Neuronal stem cell (in vitro differentiated cells): ENCODE results near the gene SCYL3. TPM values are rescaled to one million over a fixed set of nuclear protein-coding genes. Genes with fewer than 3 reads are reported as not detected.

Experiments used
- DNase-seq: peaks from one replicate; pipeline ENCODE4 v3.0.0-alpha.2; 2013; ENCODE audit warnings: low spot score
- H2AFZ ChIP-seq: one replicate; pipeline ENCODE4 v1.6.1; 2013; ENCODE audit warnings: mild to moderate bottlenecking, low read length, inconsistent platforms
- H2AK5ac ChIP-seq: 2 replicates; pipeline ENCODE4 v1.6.1; 2013; ENCODE audit warnings: low read depth, mild to moderate bottlenecking, inconsistent platforms, low read length, moderate library complexity, mixed read lengths
- H2BK120ac ChIP-seq: 2 replicates; pipeline ENCODE4 v1.6.1; 2013; ENCODE audit warnings: low read depth, mild to moderate bottlenecking, inconsistent platforms, low read length, moderate library complexity, mixed read lengths
- H2BK12ac ChIP-seq: one replicate; pipeline ENCODE4 v1.6.1; 2013; ENCODE audit warnings: low read length, inconsistent platforms
- H2BK15ac ChIP-seq: 2 replicates; pipeline ENCODE4 v1.6.1; 2013; ENCODE audit warnings: mild to moderate bottlenecking, low read length, inconsistent platforms, mixed read lengths
- H2BK5ac ChIP-seq: one replicate; pipeline ENCODE4 v1.6.1; 2013; ENCODE audit warnings: inconsistent platforms, mild to moderate bottlenecking, low read length, moderate library complexity
- H3K14ac ChIP-seq: one replicate; pipeline ENCODE4 v1.6.1; 2013; ENCODE audit warnings: low read length, inconsistent platforms
- H3K18ac ChIP-seq: 2 replicates; pipeline ENCODE4 v1.6.1; 2013; ENCODE audit warnings: low read length, inconsistent platforms
- H3K23ac ChIP-seq: 2 replicates; pipeline ENCODE4 v1.6.1; 2013; ENCODE audit warnings: low read depth, mild to moderate bottlenecking, mixed read lengths, low read length, inconsistent platforms; ENCODE audit not compliant: poor library complexity
- H3K27ac ChIP-seq: replicated peaks from 3 replicates; pipeline ENCODE4 v1.5.1; 2013; ENCODE audit warnings: low read length, inconsistent platforms
- H3K27me3 ChIP-seq, 3 experiments: 2 replicates each; pipeline ENCODE4 v1.6.1; 2013; ENCODE audit warnings: low read length in 3 of 3, mild to moderate bottlenecking in 2 of 3, inconsistent platforms in 1 of 3, low read depth in 1 of 3, mixed read lengths in 1 of 3, moderate library complexity in 1 of 3; ENCODE audit not compliant: control insufficient read depth in 3 of 3, insufficient read depth in 3 of 3
- H3K36me3 ChIP-seq, 2 donors: replicated peaks in 1 of 2; 2 replicates each; pipeline ENCODE4 v1.6.1; 2013; ENCODE audit warnings: low read length in 2 of 2; ENCODE audit not compliant: control insufficient read depth in 2 of 2, insufficient read depth in 2 of 2
- H3K4ac ChIP-seq: 2 replicates; pipeline ENCODE4 v1.6.1; 2013; ENCODE audit warnings: inconsistent platforms, mild to moderate bottlenecking, low read length, moderate library complexity
- H3K4me1 ChIP-seq, 2 donors: 1 replicate in 1 of 2; 2 replicates in 1 of 2; pipeline ENCODE4 v1.6.1; 2013; ENCODE audit warnings: low read length in 2 of 2, low read depth in 1 of 2; ENCODE audit not compliant: control insufficient read depth in 2 of 2, insufficient read depth in 1 of 2
- H3K4me2 ChIP-seq: one replicate; pipeline ENCODE4 v1.6.1; 2013; ENCODE audit warnings: mild to moderate bottlenecking, low read length, inconsistent platforms; ENCODE audit not compliant: insufficient read depth, poor library complexity, severe bottlenecking
- H3K4me3 ChIP-seq, 2 donors: 2 replicates each; pipeline ENCODE4 v1.5.1; 2013; ENCODE audit warnings: low read length in 2 of 2, mild to moderate bottlenecking in 2 of 2, inconsistent platforms in 1 of 2, moderate library complexity in 1 of 2
- H3K79me1 ChIP-seq: one replicate; pipeline ENCODE4 v1.6.1; 2013; ENCODE audit warnings: low read depth, mild to moderate bottlenecking, inconsistent platforms, low read length, moderate library complexity
- H3K9ac ChIP-seq: one replicate; pipeline ENCODE4 v1.6.1; 2013; ENCODE audit warnings: mild to moderate bottlenecking, low read depth, low read length, inconsistent platforms; ENCODE audit not compliant: poor library complexity
- H3K9me3 ChIP-seq, 2 donors: replicated peaks in 1 of 2; 2 replicates each; pipeline versions ENCODE3 to v1.6.1; 2013; ENCODE audit warnings: low read length in 2 of 2, mild to moderate bottlenecking in 2 of 2, inconsistent platforms in 1 of 2, low read depth in 1 of 2, mixed read lengths in 1 of 2, moderate library complexity in 1 of 2; ENCODE audit not compliant: control insufficient read depth in 2 of 2, insufficient read depth in 1 of 2
- H4K8ac ChIP-seq: one replicate; pipeline ENCODE4 v1.6.1; 2013; ENCODE audit warnings: low read depth, mild to moderate bottlenecking, inconsistent platforms, low read length, moderate library complexity
- H4K91ac ChIP-seq: one replicate; pipeline ENCODE4 v1.6.1; 2013; ENCODE audit warnings: low read length, low read depth, mild to moderate bottlenecking, inconsistent platforms; ENCODE audit not compliant: poor library complexity
- WGBS, 2 donors: extraction: QIAGEN DNeasy Blood & Tissue Kit; methylation state at CpG; one replicate each; pipeline ENCODE4 v1.1.7; 2013; ENCODE audit warnings: missing lambda C conversion rate in 2 of 2, mixed read lengths in 1 of 2; ENCODE audit not compliant: insufficient read length in 2 of 2, insufficient replicate concordance in 1 of 2; ENCODE audit errors: extremely low coverage in 2 of 2; 5-methylcytosine and 5-hydroxymethylcytosine counted together
- polyA plus RNA-seq, 2 experiments: library from polyadenylated mRNA; stranded (reverse); fragments of 200-250 nt; gene quantifications; one replicate each; pipeline ENCODE4 v1.2.3, GENCODE V29; 2013

Gene SCYL3, protein sequence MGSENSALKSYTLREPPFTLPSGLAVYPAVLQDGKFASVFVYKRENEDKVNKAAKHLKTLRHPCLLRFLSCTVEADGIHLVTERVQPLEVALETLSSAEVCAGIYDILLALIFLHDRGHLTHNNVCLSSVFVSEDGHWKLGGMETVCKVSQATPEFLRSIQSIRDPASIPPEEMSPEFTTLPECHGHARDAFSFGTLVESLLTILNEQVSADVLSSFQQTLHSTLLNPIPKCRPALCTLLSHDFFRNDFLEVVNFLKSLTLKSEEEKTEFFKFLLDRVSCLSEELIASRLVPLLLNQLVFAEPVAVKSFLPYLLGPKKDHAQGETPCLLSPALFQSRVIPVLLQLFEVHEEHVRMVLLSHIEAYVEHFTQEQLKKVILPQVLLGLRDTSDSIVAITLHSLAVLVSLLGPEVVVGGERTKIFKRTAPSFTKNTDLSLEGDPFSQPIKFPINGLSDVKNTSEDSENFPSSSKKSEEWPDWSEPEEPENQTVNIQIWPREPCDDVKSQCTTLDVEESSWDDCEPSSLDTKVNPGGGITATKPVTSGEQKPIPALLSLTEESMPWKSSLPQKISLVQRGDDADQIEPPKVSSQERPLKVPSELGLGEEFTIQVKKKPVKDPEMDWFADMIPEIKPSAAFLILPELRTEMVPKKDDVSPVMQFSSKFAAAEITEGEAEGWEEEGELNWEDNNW
- 4.3 TPM for polyA plus RNA-seq (2013, experiment 1 of 2)
- polyA plus RNA-seq (2013, experiment 2 of 2) = 4.3 TPM

- Histone ChIP-seq H3K4me2 (peak within 1 kb of the TSS; percentile 55), H3K9ac (peak within 1 kb of the TSS; percentile 90), H3K4me3 (peak within 1 kb of the TSS; percentile 67 to 94), H3K18ac (peak within 1 kb of the TSS; percentile 93), H3K36me3 (no peaks in the 10 kb centered on the region), H4K91ac (no peak within 1 kb of the TSS), H3K14ac (no peak within 1 kb of the TSS), H3K79me1 (no peaks in the 10 kb centered on the region), H2AFZ (peak within 1 kb of the TSS; percentile 92), H2BK12ac (no peak within 1 kb of the TSS), H3K9me3 (no peaks in the 10 kb centered on the region), H2BK120ac (no peak within 1 kb of the TSS), H3K27ac (peak within 1 kb of the TSS; percentile 65), H2BK15ac (no peak within 1 kb of the TSS), H3K4ac (no peak within 1 kb of the TSS), H2AK5ac (no peak within 1 kb of the TSS), H2BK5ac (peak within 1 kb of the TSS; percentile 79), H4K8ac (no peak within 1 kb of the TSS), H3K23ac (peak within 1 kb of the TSS; percentile 52), H3K27me3 (peaks cover 0 to 32% (median 0%) of the 10 kb centered on the region in 3 experiments), H3K4me1 (peaks cover 0 to 1% of the 10 kb centered on the region in 2 donors)
- no CpG with 5 or more reads among the region's 52 CpGs for WGBS, 2 donors
- peak; percentile 95 for DNase-seq
Measured at GRCh38 chr1:169893645-169894423, at the start of gene SCYL3. Gene SCYL3, minus strand, starts transcription at chr1:169893896. Its CDS starts 5,056 bp downstream, at chr1:169888840.

- no peaks in the 10 kb centered on the region for H3K27me3 ChIP-seq
- H3K36me3 ChIP-seq = no peaks in the 10 kb centered on the region
- H3K9me3 ChIP-seq = peaks cover 0 to 2% of the 10 kb centered on the region in 2 donors
- H3K14ac ChIP-seq = no peak overlapping the region
- H3K4me2 ChIP-seq = no peak overlapping the region
- H2BK15ac ChIP-seq = no peak overlapping the region
- no peak overlapping the region for H2AK5ac ChIP-seq
- no peak overlapping the region for H4K91ac ChIP-seq
- H2BK12ac ChIP-seq = no peak overlapping the region
- H3K18ac ChIP-seq = no peak overlapping the region
- no CpG with 5 or more reads among the region's 2 CpGs for WGBS, 2 donors
- DNase-seq = no peak
- H3K9ac ChIP-seq = no peak overlapping the region
- H2BK120ac ChIP-seq = no peak overlapping the region
- H3K4me1 ChIP-seq = no peaks in the 10 kb centered on the region
- no peak overlapping the region for H4K8ac ChIP-seq
- H3K27ac ChIP-seq = no peak overlapping the region
- no peaks in the 10 kb centered on the region for H3K79me1 ChIP-seq
- H3K4ac ChIP-seq = no peak overlapping the region
- no peak overlapping the region for H3K23ac ChIP-seq
- no peak overlapping the region for H3K4me3 ChIP-seq
- H2AFZ ChIP-seq = no peak overlapping the region
- H2BK5ac ChIP-seq = no peak overlapping the region
Measured at GRCh38 chr1:169941982-169942830, 48.5 kb upstream of the SCYL3 start.

DNA sequence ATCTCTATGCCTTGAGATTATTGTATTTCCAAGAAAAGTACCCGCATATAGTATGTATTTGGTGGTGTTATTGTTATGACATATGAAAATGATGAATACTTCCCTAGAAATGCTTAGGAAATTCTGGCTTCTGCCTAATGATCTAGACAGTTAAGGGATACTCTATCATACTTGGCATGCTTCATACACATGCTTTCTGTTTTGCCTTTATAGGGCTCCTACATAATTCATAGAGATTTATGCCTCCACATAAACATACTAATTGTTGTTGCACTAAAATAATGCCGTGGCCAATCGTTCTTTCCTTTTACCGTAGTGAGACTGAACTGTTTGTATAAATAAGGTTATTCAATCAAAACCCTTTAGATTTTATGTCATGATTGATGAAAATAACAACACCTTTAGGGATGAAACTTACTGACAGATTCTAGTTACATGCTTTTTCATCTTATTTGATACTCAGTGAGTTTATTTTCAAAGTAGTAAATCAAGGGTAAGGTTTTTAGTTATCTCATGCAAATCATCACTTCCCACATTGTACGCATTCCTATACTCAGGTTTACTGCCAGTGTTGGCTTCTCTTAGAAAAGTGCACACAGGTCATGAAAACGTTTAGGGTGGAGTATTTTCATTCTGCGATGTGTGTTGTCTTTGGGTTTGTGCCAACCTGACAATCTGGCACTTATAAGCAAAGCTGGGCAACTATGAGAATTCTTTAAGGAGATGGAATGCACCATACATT, 40.5 kb upstream of the SCYL3 start:
- Histone ChIP-seq H2BK5ac (no peak overlapping the region), H3K18ac (no peak overlapping the region), H2AK5ac (no peak overlapping the region), H3K23ac (no peak overlapping the region), H3K4me1 (no peaks in the 10 kb centered on the region), H3K27me3 (no peaks in the 10 kb centered on the region), H3K9me3 (no peaks in the 10 kb centered on the region), H3K14ac (no peak overlapping the region), H4K8ac (no peak overlapping the region), H2BK120ac (no peak overlapping the region), H3K4ac (no peak overlapping the region), H3K79me1 (no peaks in the 10 kb centered on the region), H2BK15ac (no peak overlapping the region), H3K4me3 (no peak overlapping the region), H2BK12ac (no peak overlapping the region), H3K9ac (no peak overlapping the region), H3K4me2 (no peak overlapping the region), H3K27ac (no peak overlapping the region), H3K36me3 (no peaks in the 10 kb centered on the region), H4K91ac (no peak overlapping the region), H2AFZ (no peak overlapping the region)
- no CpG with 5 or more reads among the region's 7 CpGs for WGBS, 2 donors
- DNase-seq = no peak
